Natural killer cell treated with Interleukin-12 subunit alpha and Interleukin-12 subunit beta and Interleukin-15 and Interleukin-18, amount 100 ng/mL, for 72 hours (primary cell): Measurements from ENCODE around the gene USP36. TPM values are rescaled to one million over a fixed set of nuclear protein-coding genes. Genes with fewer than 3 reads are reported as not detected.
"Not testable (repeated sequence)": the region's sequence is repeated elsewhere in the genome, so short reads cannot be mapped to it uniquely, and the experiment has no call there.

Source experiments
- ATAC-seq, 2 donors: fragments of 150-1000 bp; cut with Tn5 transposase in 1 of 2; sonication (Bioruptor Pico), chemical (Tn5 transposase) in 1 of 2; 2 replicates each; pipeline ENCODE4 v1.10.0; 2021
- DNase-seq: peaks from one replicate; pipeline ENCODE4 v3.0.0; 2022; ENCODE audit warnings: low spot score
- H3K27ac Mint-ChIP-seq, 2 donors: 1 replicate in 1 of 2; 2 replicates in 1 of 2; pipeline ENCODE4 v1.8.0; 2022; ENCODE audit warnings: mixed read lengths in 2 of 2, mild to moderate bottlenecking in 1 of 2, moderate library complexity in 1 of 2
- H3K27me3 Mint-ChIP-seq, 2 donors: 1 replicate in 1 of 2; 2 replicates in 1 of 2; pipeline ENCODE4 v1.8.0; 2022; ENCODE audit warnings: mixed read lengths in 2 of 2
- H3K36me3 Mint-ChIP-seq: one replicate; pipeline ENCODE4 v1.8.0; 2022; ENCODE audit warnings: mixed read lengths
- H3K4me1 Mint-ChIP-seq, 2 donors: 1 replicate in 1 of 2; 2 replicates in 1 of 2; pipeline ENCODE4 v1.8.0; 2022; ENCODE audit warnings: low read depth in 2 of 2, mixed read lengths in 2 of 2, mild to moderate bottlenecking in 1 of 2
- H3K4me3 Mint-ChIP-seq: one replicate; pipeline ENCODE4 v1.8.0; 2022; ENCODE audit warnings: mixed read lengths
- H3K9me3 Mint-ChIP-seq: 2 replicates; pipeline ENCODE4 v1.8.0; 2022; ENCODE audit warnings: mixed read lengths
- total RNA-seq, 2 donors: library from RNA; stranded (reverse); gene quantifications; one replicate each; pipeline ENCODE4 v1.2.3, GENCODE V29; 2022

USP36 gene
- total RNA-seq, 2 donors from 2014 or later: 75.2 to 154 TPM

DNA sequence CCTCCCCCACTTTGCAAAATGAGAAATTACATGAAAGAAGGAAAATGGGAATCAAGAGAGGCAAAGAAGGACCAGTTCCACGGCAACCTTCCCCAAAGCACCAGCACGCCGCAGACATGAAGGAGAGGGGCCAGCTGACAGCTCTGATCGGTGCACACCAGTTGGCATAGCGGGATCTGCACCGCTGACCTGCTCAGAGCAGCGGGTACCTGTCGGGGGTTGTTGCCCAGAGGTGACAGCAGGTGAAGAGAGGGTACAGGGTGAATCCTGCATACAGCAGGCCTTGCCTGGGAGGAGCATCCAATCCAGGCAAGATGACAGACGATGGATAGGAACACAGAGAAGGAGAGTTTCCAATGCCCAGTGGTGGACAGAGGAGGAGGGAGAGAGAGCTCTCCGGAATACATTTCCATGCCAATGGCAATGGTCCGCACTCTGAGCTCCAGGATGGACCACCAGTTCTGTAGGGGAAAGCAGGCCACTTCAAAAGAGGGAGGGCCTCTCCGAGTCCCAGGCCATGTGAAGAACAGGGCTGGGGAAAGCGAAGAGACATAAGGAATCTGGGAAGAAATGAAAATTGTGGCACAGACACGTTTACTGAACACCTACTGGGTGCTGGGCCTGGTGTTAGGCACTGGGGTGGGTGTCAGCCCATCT lies 38.4 kb upstream of the USP36 start:
- ATAC-seq: no peak
- H3K27ac Mint-ChIP-seq: no peak overlapping the region

DNA sequence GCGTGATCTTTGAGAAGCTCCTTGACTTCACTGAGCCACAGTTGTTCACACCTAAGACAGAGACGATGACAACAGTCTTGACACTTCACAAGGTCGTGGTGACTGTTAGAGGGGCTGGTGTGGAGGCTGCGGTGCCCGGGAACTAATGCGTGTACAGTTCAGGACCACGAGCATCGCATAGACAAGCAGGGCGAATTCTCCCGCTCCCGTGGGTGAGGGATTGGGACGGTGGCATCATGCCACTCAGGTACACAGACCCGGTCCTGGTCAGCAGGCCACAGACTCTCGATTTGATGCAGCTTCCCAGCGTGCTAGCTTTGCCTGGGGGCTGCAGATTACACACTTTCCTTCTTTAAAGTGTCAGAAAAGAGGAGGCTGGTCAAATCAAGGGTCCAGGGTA lies 37.6 kb upstream of the USP36 start:
- Mint-ChIP-seq H3K27ac (no peak overlapping the region), H3K9me3 (no peaks in the 10 kb centered on the region), H3K4me3 (no peak overlapping the region), H3K4me1 (peaks cover 5 to 18% of the 10 kb centered on the region in 2 donors), H3K36me3 (no peaks in the 10 kb centered on the region), H3K27me3 (peaks cover 15 to 19% of the 10 kb centered on the region in 2 donors)
- DNase-seq: no peak
- ATAC-seq: no peak

More for the DNA sequence above, 38.4 kb upstream of the USP36 start:
- Mint-ChIP-seq H3K4me1 (peaks cover 6 to 18% of the 10 kb centered on the region in 2 donors), H3K9me3 (no peaks in the 10 kb centered on the region), H3K36me3 (no peaks in the 10 kb centered on the region), H3K4me3 (no peak overlapping the region), H3K27me3 (peaks cover 15 to 19% of the 10 kb centered on the region in 2 donors)
- no peak for DNase-seq

DNA sequence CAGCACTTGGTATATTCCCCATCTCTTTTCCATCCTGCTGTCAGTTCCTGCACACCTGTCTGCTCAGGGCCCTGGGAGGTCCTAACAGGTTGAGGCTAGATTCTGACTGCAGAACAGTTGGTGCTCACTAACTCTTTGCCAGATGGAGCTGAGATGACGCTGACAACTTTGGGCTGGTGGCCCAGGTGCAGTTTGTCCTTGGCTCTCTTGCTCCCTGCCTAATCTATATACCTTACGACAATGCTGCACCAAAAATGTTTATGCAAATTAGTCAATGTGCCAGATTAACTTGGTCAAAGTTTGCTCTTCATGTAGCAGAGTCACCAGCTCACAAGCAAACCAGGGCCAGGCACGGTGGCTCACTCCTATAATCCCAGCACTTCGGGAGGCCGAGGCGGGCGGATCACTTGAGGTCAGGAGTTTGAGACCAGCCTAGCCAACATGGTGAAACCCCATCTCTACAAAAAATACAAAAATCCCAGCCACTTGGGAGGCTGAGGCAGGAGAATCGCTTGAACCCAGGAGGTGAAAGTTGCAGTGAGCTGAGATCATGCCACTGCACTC lies 36.4 kb upstream of the USP36 start:
- Mint-ChIP-seq H3K27ac (peak overlapping the region in 1 of 2 donors; percentile 50), H3K27me3 (peaks cover 15 to 19% of the 10 kb centered on the region in 2 donors)
- not testable (repeated sequence) for H3K9me3 Mint-ChIP-seq, H3K36me3 Mint-ChIP-seq, H3K4me3 Mint-ChIP-seq, DNase-seq, ATAC-seq, H3K4me1 Mint-ChIP-seq

DNA sequence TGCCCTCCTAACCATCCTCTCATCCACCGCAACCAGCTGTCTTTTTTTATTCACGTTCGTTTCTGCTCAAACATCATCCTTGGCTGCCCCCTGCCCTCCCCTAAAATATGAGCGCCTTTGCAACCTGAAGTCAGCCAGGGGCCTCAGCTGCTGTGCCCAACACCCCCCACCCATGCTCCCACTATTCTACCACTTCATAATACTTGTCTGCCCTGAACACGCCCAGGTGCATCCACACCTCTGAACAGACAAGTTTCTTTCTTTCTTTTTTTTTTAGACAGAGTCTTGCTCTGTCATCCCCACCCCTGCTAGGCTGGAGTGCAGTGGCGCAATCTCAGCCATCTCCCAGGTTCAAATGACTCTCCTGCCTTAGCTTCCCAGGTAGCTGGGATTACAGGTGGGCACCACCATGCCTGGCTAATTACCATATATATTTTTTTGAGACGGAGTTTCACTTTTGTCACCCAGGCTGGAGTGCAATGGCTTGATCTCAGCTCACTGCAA lies 35.5 kb upstream of the USP36 start:
- ATAC-seq (no peak), DNase-seq (no peak)
- no peaks in the 10 kb centered on the region for H3K36me3 Mint-ChIP-seq
- H3K27ac Mint-ChIP-seq: peak overlapping the region in 1 of 2 donors; percentile 12
- no peaks in the 10 kb centered on the region for H3K9me3 Mint-ChIP-seq
- H3K4me1 Mint-ChIP-seq: peaks cover 0 to 9% of the 10 kb centered on the region in 2 donors
- H3K27me3 Mint-ChIP-seq: peaks cover 15 to 19% of the 10 kb centered on the region in 2 donors
- H3K4me3 Mint-ChIP-seq: no peak overlapping the region

DNA sequence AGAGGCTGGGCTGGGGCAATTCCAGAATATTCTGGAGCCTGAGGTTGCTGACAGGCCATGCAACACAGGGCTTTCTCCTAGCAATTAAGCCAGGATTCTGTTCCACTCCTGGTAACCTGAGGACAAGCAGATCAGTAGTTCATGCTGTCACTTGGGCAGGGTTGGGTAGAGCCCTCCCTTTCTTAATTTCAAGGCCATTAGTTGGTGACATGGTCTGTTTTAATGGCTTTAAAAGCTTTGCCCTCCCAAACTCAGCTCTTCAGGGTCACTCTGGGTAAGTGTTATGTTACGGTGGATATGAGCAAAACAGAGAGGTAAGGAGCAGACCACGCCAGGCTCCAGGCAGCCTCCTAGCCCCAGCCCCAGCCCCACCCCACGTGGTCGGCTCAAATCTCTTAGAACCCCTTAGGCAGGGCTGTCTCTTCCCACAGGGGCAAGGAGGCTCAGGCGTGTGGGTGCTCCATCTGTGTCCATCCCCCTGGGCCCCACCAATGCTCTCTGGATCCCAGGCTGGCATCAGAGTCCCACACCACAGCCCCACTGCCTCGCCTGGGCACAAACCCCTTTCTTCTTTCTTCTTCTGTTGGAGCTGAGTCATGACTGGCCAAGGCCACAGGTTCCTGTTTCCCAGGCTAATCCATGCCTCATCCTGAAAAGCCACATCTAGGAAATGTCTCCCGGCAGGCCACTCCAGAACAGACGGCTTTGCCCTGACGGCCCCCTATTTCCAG lies 34.9 kb upstream of the USP36 start:
- H3K27ac Mint-ChIP-seq: peak overlapping the region in 1 of 2 donors; percentile 12
- H3K36me3 Mint-ChIP-seq: no peaks in the 10 kb centered on the region
- no peaks in the 10 kb centered on the region for H3K9me3 Mint-ChIP-seq
- ATAC-seq (no peak), DNase-seq (no peak)
- peaks cover 15 to 19% of the 10 kb centered on the region in 2 donors for H3K27me3 Mint-ChIP-seq
- peaks cover 0 to 9% of the 10 kb centered on the region in 2 donors for H3K4me1 Mint-ChIP-seq
- no peak overlapping the region for H3K4me3 Mint-ChIP-seq

DNA sequence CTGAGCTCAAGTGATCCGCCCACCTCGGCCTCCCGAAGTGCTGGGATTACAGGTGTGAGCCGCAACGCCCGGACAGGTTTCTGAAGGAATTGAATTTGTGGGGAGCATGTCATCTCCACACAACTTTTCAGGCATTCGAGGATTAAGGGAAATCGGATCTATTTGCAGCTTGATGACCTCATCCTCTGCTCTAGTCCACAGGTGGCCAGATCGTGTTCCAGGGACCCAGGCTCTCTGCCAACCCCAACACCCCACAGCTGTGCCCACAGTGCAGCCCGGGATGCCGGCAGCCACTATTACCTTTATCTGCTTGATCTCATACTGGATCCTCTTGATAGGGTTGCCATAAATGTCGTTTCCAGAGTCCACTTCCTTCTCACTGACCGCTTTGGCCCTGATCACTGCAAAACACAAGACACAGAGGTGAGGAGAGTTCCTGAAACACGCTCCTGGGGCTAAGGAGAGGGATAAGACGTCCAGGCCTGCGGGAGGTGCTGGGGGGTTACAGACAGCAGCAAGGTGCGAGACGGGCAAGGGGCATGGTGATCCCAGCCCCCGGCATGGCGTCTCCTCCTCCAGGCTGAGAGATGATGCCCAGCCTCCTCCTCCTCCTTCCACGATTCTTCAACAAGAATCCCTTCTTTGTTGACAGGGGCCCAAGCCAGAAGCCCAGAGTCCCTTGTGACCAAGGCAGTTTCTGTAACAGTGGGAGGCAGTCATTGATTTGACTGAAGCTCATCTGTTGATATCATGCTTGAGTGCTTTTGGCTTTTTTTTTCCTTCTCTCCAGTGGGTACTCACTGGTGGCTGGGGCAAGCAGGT lies 33.1 kb upstream of the USP36 start:
- Mint-ChIP-seq H3K27me3 (peaks cover 6 to 19% of the 10 kb centered on the region in 2 donors), H3K27ac (no peak overlapping the region), H3K36me3 (no peaks in the 10 kb centered on the region), H3K9me3 (no peaks in the 10 kb centered on the region), H3K4me3 (no peak overlapping the region), H3K4me1 (peaks cover 0 to 1% of the 10 kb centered on the region in 2 donors)
- DNase-seq: no peak
- no peak for ATAC-seq

DNA sequence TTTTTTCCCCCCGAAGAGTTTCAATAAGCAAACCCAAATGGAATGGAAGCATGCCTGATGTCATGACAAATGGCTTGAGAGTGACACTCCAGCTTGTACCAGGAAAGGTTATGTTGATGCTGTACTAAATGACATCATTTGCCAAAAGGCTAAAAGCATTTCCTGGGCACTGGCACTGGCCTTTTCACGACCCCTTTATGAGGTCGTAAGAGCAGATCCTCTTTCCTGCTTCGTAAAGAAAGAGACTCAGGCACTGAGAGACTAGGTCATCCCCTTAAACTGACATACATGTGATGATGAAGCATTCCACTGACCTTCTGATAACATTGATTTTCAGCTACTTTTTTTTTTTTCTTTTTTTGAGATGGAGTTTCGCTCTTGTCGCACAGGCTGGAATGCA lies 31.9 kb upstream of the USP36 start:
- H3K27ac Mint-ChIP-seq: no peak overlapping the region
- peaks cover 5 to 19% of the 10 kb centered on the region in 2 donors for H3K27me3 Mint-ChIP-seq
- no peaks in the 10 kb centered on the region for H3K9me3 Mint-ChIP-seq
- H3K4me1 Mint-ChIP-seq: no peaks in the 10 kb centered on the region
- H3K36me3 Mint-ChIP-seq: no peaks in the 10 kb centered on the region
- DNase-seq: no peak
- no peak for ATAC-seq
- H3K4me3 Mint-ChIP-seq: no peak overlapping the region

DNA sequence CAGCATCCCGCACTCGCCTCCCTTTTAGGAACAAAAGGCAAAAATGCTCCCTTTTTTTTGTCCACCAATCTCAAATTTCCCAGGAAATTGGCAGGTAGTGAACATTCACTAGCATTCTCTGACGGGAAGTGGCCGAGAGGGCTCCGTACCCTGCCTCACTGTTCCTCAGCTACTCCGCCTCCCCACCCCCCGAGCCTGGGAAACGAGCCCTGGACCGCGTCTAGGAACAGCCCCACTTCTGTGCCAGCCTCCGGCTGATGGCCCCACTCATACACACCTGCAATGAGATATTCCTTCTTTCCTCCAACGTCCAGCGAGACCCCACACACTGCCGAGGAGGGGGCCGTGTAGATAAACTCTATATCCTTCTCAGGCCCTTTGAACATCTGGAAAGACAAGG lies 30.0 kb upstream of the USP36 start:
- DNase-seq: no peak
- no peak overlapping the region for H3K27ac Mint-ChIP-seq

DNA sequence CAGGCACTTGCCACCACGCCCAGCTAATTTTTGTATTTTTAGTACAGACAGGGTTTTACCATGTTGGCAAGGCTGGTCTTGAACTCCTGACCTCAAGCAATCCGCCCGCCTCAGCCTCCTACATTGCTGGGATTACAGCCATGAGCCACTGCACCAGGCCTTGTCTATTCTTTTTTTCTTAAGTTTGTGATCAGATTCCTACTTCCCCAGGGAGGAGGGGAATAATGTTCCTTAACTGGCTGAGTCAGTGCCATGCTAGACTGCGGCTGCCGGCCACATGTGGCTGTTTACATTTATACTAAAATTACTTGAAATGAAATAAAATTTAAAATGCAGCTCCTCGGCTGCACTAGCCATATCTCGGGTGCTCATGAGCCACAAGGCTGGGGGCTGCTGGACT lies 27.8 kb upstream of the USP36 start:
- DNase-seq (no peak), ATAC-seq (no peak)
- no peaks in the 10 kb centered on the region for H3K36me3 Mint-ChIP-seq
- H3K4me3 Mint-ChIP-seq: no peak overlapping the region
- no peaks in the 10 kb centered on the region for H3K9me3 Mint-ChIP-seq
- H3K27me3 Mint-ChIP-seq: peaks cover 5 to 8% of the 10 kb centered on the region in 2 donors
- peaks cover 0 to 3% of the 10 kb centered on the region in 2 donors for H3K4me1 Mint-ChIP-seq
- no peak overlapping the region for H3K27ac Mint-ChIP-seq

More for the DNA sequence above, 30.0 kb upstream of the USP36 start:
- peaks cover 0 to 2% of the 10 kb centered on the region in 2 donors for H3K4me1 Mint-ChIP-seq
- H3K4me3 Mint-ChIP-seq: no peak overlapping the region
- H3K9me3 Mint-ChIP-seq: no peaks in the 10 kb centered on the region
- no peaks in the 10 kb centered on the region for H3K36me3 Mint-ChIP-seq
- peaks cover 2 to 5% of the 10 kb centered on the region in 2 donors for H3K27me3 Mint-ChIP-seq
- no peak for ATAC-seq

DNA sequence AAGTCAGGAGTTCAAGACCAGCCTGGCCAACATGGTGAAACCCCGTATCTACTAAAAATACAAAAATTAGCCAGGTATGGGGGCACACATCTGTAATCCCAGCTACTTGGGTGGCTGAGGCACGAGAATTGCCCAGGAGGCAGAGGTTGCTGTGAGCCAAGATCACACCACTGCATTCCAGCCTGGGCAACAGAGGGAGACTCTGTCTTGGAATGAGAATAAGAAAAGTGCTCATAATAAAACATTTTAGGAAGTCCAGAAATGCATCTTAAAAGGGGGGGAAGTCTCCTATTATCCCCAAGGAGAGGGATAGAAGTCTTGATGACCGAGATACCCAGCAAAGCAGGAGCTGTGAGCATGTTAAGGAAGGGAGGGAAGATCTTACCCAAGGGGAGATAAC lies 26.4 kb upstream of the USP36 start:
- not testable (repeated sequence) for ATAC-seq, H3K27ac Mint-ChIP-seq, H3K36me3 Mint-ChIP-seq

DNA sequence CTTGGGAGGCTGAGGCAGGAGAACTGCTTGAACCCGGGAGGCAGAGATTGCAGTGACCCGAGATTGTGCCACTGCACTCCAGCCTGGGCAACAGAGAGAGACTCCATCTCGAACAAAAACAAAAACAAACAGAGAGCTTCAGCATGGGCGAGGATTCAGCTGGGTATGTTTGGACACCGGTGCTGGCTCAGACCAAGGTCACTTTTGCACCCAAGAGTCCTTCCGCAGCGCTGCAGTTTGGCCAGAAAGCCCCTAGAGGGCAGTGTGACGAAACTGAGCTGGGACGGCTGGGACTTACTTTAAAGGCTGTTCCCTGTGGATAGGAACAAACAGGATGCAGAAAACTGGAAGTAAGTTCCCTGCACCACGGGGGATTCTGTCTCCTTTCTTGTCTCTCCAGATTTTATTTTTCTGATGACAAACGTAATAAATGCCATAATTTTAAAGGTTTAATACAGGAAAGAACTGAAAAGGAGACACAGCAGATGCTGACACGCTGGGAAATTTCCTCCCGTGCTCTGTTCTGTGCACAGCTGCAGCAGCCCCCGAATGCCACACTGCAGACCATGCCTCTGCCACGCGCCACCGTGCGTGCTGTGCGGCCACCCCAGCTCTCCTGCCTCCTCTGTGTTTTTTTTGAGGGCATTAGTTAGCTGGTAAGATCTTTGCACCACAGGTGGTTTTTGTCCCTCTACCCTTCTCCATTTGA lies 25.2 kb upstream of the USP36 start:
- DNase-seq (peak; percentile 83), ATAC-seq (peak; percentile 58 to 73)
- Mint-ChIP-seq H3K27me3 (peaks cover 7 to 8% of the 10 kb centered on the region in 2 donors), H3K4me1 (peaks cover 0 to 3% of the 10 kb centered on the region in 2 donors), H3K27ac (no peak overlapping the region), H3K36me3 (no peaks in the 10 kb centered on the region), H3K4me3 (no peak overlapping the region), H3K9me3 (no peaks in the 10 kb centered on the region)

More for the DNA sequence above, 26.4 kb upstream of the USP36 start:
- H3K27me3 Mint-ChIP-seq, DNase-seq, H3K9me3 Mint-ChIP-seq, H3K4me3 Mint-ChIP-seq, H3K4me1 Mint-ChIP-seq: not testable (repeated sequence)

DNA sequence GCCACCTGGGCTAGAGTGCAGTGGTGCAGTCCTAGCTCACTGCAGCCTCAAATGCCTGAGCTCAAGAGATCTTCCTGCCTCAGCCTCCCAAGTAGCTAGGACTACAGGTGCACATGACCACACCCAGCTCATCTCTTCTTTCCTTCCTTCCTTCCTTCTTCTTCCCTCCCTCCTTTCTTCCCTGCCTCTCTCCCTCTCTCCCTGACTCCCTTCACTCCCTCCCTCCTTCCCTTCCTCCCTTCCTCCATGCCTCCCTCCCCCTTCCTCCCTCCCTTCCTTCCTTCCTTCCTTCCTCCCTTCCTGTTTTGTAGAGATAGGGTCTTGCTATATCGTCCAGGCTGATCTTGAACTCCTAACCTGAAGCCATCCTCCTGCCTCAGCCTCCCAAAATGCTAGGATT lies 23.5 kb upstream of the USP36 start:
- H3K36me3 Mint-ChIP-seq: no peaks in the 10 kb centered on the region
- H3K27ac Mint-ChIP-seq: no peak overlapping the region
- peaks cover 7 to 8% of the 10 kb centered on the region in 2 donors for H3K27me3 Mint-ChIP-seq
- DNase-seq (no peak), ATAC-seq (no peak)
- H3K4me3 Mint-ChIP-seq: no peak overlapping the region
- no peaks in the 10 kb centered on the region for H3K9me3 Mint-ChIP-seq
- H3K4me1 Mint-ChIP-seq: peaks cover 0 to 3% of the 10 kb centered on the region in 2 donors
